Measurements from ENCODE around the gene ZNF630. TPM values are rescaled to one million over a fixed set of nuclear protein-coding genes. Genes with fewer than 3 reads are reported as not detected.
"Not testable (repeated sequence)": the region's sequence is repeated elsewhere in the genome, so short reads cannot be mapped to it uniquely, and the experiment has no call there.

ZNF630 gene
- total RNA-seq (10 to 100 TPM in 2 of 5 donors, 1 to 10 TPM in 3; 1.6 to 13.3 (median 6.1) TPM), polyA plus RNA-seq (1 to 10 TPM; 1.8 to 2.6 (median 1.8) TPM)
- long read RNA-seq, donor 1 = 0 reads
- long read RNA-seq, donor 2 = 0 reads
- long read RNA-seq, donor 3 = 0 reads
- long read RNA-seq, donor 4 = 0 reads
- long read RNA-seq, donor 5 = 0 reads
- long read RNA-seq, donor 6 = 0 reads
- long read RNA-seq, donor 7 = 0 reads
- long read RNA-seq, donor 8, partial matches to known transcripts = 0 of 1 reads
- long read RNA-seq, donor 8, other reads (novel, unspliced or antisense) = 0 of 1 reads
- long read RNA-seq, donor 9, partial matches to known transcripts = 0 of 3 reads
- long read RNA-seq, donor 9, other reads (novel, unspliced or antisense) = 0 of 3 reads
- long read RNA-seq, donor 10 = 0 reads

- Histone ChIP-seq H3K9me3 (no peaks in the 10 kb centered on the region), H3K4me3 (peak within 1 kb of the TSS; percentile 50 to 68 (median 60)), H3K27ac (peak within 1 kb of the TSS; percentile 61 to 90 (median 89)), H3K27me3 (no peaks in the 10 kb centered on the region), H3K36me3 (no peaks in the 10 kb centered on the region), H3K4me1 (no peaks in the 10 kb centered on the region)
- WGBS, 5 donors = 0 to 31% (median 5%) methylated on average over 28 to 48 of the region's 48 CpGs
- intact Hi-C loops (cut with DNase I; ENCODE audit: low total_unique reads) = no loop called here
- DNase-seq = peak; percentile 82 to 93
- TF ChIP-seq CTCF (IDR thresholded peaks at IDR 0.05) (no peak), POLR2AphosphoS5 (IDR thresholded peaks at IDR 0.05) (peak in 2 of 3 donors; percentile 43 to 55)
Observed at GRCh38 chrX:48071064-48071985, at the start of gene ZNF630. Gene ZNF630, minus strand, starts transcription at chrX:48071640. Its CDS starts 4,754 bp downstream, at chrX:48066886.

DNA sequence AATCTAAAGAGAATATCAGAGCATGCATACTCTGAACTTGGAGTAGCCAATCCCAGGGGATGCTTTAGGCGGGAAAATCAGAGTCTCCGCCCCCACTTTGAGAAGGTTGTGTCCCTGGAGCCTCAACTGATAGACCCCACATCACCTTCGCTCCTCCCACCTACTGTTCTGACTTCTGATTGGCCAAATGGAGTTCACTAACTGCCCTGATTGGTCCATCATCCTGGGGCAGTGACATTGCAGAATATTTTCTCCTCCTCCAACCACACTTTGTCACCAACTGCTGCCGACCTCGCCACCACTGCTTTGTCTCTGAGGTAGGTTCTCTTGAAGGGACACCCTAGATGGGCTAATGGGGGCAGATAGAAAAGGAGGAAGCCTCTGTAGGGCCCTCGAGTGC is 36.3 kb upstream of the ZNF630 start:
- Histone ChIP-seq H3K4me1 (no peaks in the 10 kb centered on the region), H3K27me3 (peaks cover 0 to 4% (median 0%) of the 10 kb centered on the region in 3 donors), H3K27ac (no peak overlapping the region), H3K9me3 (peaks cover 0 to 4% (median under 1%) of the 10 kb centered on the region in 4 donors), H3K4me3 (no peak overlapping the region), H3K36me3 (no peaks in the 10 kb centered on the region)
- WGBS, 5 donors = 69 to 81% (median 74%) methylated on average over 6 of the region's 6 CpGs
- no peak for DNase-seq
- TF ChIP-seq CTCF (IDR thresholded peaks at IDR 0.05) (no peak), EP300 (IDR thresholded peaks at IDR 0.05) (no peak), POLR2A (IDR thresholded peaks at IDR 0.05) (no peak), POLR2AphosphoS5 (IDR thresholded peaks at IDR 0.05) (no peak)
- intact Hi-C loops (cut with DNase I; ENCODE audit: low total_unique reads) = no loop called here

GRCh38 chrX:48102874-48103374 is 31.5 kb upstream of the ZNF630 start:
- Histone ChIP-seq H3K9me3 (peaks cover 0 to 15% (median 7%) of the 10 kb centered on the region in 4 donors), H3K36me3 (no peaks in the 10 kb centered on the region), H3K27ac (no peak overlapping the region), H3K27me3 (peaks cover 0 to 3% (median 0%) of the 10 kb centered on the region in 3 donors), H3K4me1 (no peaks in the 10 kb centered on the region), H3K4me3 (no peak overlapping the region)
- intact Hi-C loops (cut with DNase I; ENCODE audit: low total_unique reads) = no loop called here
- no peak for TF ChIP-seq POLR2A (IDR thresholded peaks at IDR 0.05)
- TF ChIP-seq EP300 (IDR thresholded peaks at IDR 0.05) = no peak
- TF ChIP-seq POLR2AphosphoS5 (IDR thresholded peaks at IDR 0.05) = no peak
- TF ChIP-seq CTCF (IDR thresholded peaks at IDR 0.05) = no peak
- 78 to 95% (median 90%) methylated on average over 6 of the region's 6 CpGs for WGBS, 5 donors
- DNase-seq = no peak

DNA sequence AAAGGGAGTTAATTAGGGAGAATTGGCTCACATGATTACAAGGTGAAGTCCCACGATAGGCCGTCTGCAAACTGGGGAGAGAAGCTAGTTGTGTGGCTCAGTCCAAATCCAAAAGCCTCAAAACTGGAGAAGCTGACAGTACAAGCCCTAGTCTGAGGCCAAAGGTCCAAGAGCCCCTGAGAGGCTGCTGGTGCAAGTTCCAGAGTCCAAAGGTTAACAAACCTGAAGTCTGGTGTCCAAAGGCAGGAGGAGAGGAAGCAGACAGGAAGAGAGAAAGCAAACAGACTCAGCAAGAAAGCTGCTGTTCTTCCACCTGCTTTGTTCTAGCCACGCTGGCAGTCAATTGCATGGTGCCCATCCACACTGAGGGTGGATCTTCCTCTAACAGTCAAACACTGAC is 30.0 kb upstream of the ZNF630 start:
- Histone ChIP-seq H3K4me3 (no peak overlapping the region), H3K36me3 (no peaks in the 10 kb centered on the region), H3K9me3 (peaks cover 0 to 15% (median 7%) of the 10 kb centered on the region in 4 donors), H3K27me3 (peaks cover 0 to 3% (median 0%) of the 10 kb centered on the region in 3 donors), H3K4me1 (no peaks in the 10 kb centered on the region), H3K27ac (no peak overlapping the region)
- TF ChIP-seq CTCF (IDR thresholded peaks at IDR 0.05) (no peak), EP300 (IDR thresholded peaks at IDR 0.05) (no peak), POLR2AphosphoS5 (IDR thresholded peaks at IDR 0.05) (no peak), POLR2A (IDR thresholded peaks at IDR 0.05) (no peak)
- intact Hi-C loops (cut with DNase I; ENCODE audit: low total_unique reads) = no loop called here
- no peak for DNase-seq
- 84 to 90% (median 86%) methylated on average over 3 of the region's 3 CpGs for WGBS, 5 donors

DNA sequence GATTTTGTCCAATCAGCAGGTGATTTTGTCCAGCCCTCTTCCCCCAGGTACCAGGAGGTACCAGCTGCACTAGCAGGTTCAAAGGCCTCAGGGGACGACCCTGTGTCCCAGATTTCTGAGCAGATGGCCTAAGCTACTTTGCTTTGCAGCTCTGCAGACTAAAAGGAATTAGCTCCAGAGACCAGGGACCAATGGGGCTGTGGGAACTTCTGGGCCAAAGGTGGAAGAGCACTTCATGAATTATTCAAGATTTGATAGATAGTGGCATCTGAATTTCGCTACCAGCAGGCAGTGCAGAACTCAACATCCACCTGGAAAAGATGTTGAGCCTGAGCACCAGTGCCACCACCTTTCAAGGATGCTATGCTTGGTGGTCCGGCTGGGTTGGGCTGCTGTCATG is 21.1 kb upstream of the ZNF630 start:
- H3K9me3 ChIP-seq; H3K4me1 ChIP-seq; H3K27ac ChIP-seq; DNase-seq; H3K27me3 ChIP-seq; intact Hi-C loops (cut with DNase I; ENCODE audit: low total_unique reads); H3K36me3 ChIP-seq; H3K4me3 ChIP-seq: not testable (repeated sequence)
- WGBS, 5 donors = 52 to 80% (median 62%) methylated on average over 3 of the region's 3 CpGs; no CpG with 5 or more reads in 1 of the 5 donors
